COR-L47 (cell line): ENCODE data around the gene ZBTB7C.
"Not testable (repeated sequence)": the region's sequence is repeated elsewhere in the genome, so short reads cannot be mapped to it uniquely, and the experiment has no call there.

Source experiments
- DNase-seq: peaks from one replicate; lab custom pipeline; 2025; lab: John Stamatoyannopoulos, UW

ZBTB7C gene

GRCh38 chr18:48295586-48296311 lies 113.4 kb downstream of the ZBTB7C start:
- DNase-seq: peak; percentile 49

GRCh38 chr18:48294899-48295585 lies 114.1 kb downstream of the ZBTB7C start:
- no peak for DNase-seq

GRCh38 chr18:48293954-48294898 lies 115.0 kb downstream of the ZBTB7C start:
- DNase-seq: peak; percentile 96

- no peak for DNase-seq
Measured at GRCh38 chr18:48292782-48293424, 116.3 kb downstream of the ZBTB7C start.

GRCh38 chr18:48292229-48292628 lies 117.0 kb downstream of the ZBTB7C start:
- no peak for DNase-seq

GRCh38 chr18:48290162-48290926 lies 118.8 kb downstream of the ZBTB7C start:
- peak; percentile 93 for DNase-seq

GRCh38 chr18:48284743-48285142 lies 124.4 kb downstream of the ZBTB7C start:
- no peak for DNase-seq

GRCh38 chr18:48284011-48284410 lies 125.2 kb downstream of the ZBTB7C start:
- not testable (repeated sequence) for DNase-seq

- DNase-seq: not testable (repeated sequence)
Measured at GRCh38 chr18:48281460-48281859, 127.7 kb downstream of the ZBTB7C start.

- DNase-seq: no peak
Measured at GRCh38 chr18:48279312-48279711, 129.9 kb downstream of the ZBTB7C start.

GRCh38 chr18:48278081-48278480 lies 131.1 kb downstream of the ZBTB7C start:
- DNase-seq: no peak

- DNase-seq: no peak
Measured at GRCh38 chr18:48274301-48274700, 134.9 kb downstream of the ZBTB7C start.

- DNase-seq: no peak
Measured at GRCh38 chr18:48270929-48271328, 138.3 kb downstream of the ZBTB7C start.

GRCh38 chr18:48265328-48265727 lies 143.9 kb downstream of the ZBTB7C start:
- no peak for DNase-seq

GRCh38 chr18:48263914-48264902 lies 145.0 kb downstream of the ZBTB7C start:
- DNase-seq: peak; percentile 49

- DNase-seq: no peak
Measured at GRCh38 chr18:48263192-48263853, 145.9 kb downstream of the ZBTB7C start.

GRCh38 chr18:48260237-48260636 lies 148.9 kb downstream of the ZBTB7C start:
- DNase-seq: no peak

- no peak for DNase-seq
Measured at GRCh38 chr18:48256848-48257247, 152.3 kb downstream of the ZBTB7C start.

- no peak for DNase-seq
Measured at GRCh38 chr18:48254077-48254602, 155.0 kb downstream of the ZBTB7C start.
